Small intestine (tissue), 7 donors: ENCODE data around the gene SLC1A5. TPM values are rescaled to one million over a fixed set of nuclear protein-coding genes. Genes with fewer than 3 reads are reported as not detected.
"Not testable (repeated sequence)": the region's sequence is repeated elsewhere in the genome, so short reads cannot be mapped to it uniquely, and the experiment has no call there.

Source experiments
- DNase-seq, 2 donors: peaks; one replicate each; pipeline versions ENCODE4 v3.0.0 to v3.0.0-alpha.2; 2013
- FAIRE-seq: peaks from 2 replicates; lab custom pipeline; 2012; peaks lifted over from hg19 to GRCh38; lab: Jason Lieb, UNC
- H3K27ac ChIP-seq, 3 donors: one replicate each; pipeline ENCODE4 v1.5.1; 2013; ENCODE audit warnings: low read length in 2 of 3, mild to moderate bottlenecking in 2 of 3, control low read depth in 1 of 3, inconsistent platforms in 1 of 3, low read depth in 1 of 3, moderate library complexity in 1 of 3
- H3K27me3 ChIP-seq, 3 donors: one replicate each; pipeline ENCODE4 v1.6.1; 2013; ENCODE audit warnings: low read length in 3 of 3, inconsistent platforms in 1 of 3; ENCODE audit not compliant: control insufficient read depth in 3 of 3, insufficient read depth in 3 of 3
- H3K36me3 ChIP-seq, 3 donors: one replicate each; pipeline ENCODE4 v1.6.1; 2013; ENCODE audit warnings: low read length in 3 of 3, inconsistent platforms in 1 of 3, low read depth in 1 of 3, mild to moderate bottlenecking in 1 of 3, moderate library complexity in 1 of 3; ENCODE audit not compliant: control insufficient read depth in 3 of 3, insufficient read depth in 2 of 3
- H3K4me1 ChIP-seq, 3 donors: one replicate each; pipeline ENCODE4 v1.6.1; 2013; ENCODE audit warnings: low read length in 2 of 3, inconsistent platforms in 1 of 3, low read depth in 1 of 3, mild to moderate bottlenecking in 1 of 3, moderate library complexity in 1 of 3; ENCODE audit not compliant: control insufficient read depth in 3 of 3, insufficient read depth in 2 of 3
- H3K4me3 ChIP-seq, 3 donors: one replicate each; pipeline ENCODE4 v1.5.1; 2013; ENCODE audit warnings: low read length in 3 of 3, control low read depth in 1 of 3, inconsistent platforms in 1 of 3, low read depth in 1 of 3, mild to moderate bottlenecking in 1 of 3, moderate library complexity in 1 of 3
- H3K9me3 ChIP-seq, 2 donors: one replicate each; pipeline ENCODE4 v1.6.1; 2013; ENCODE audit warnings: low read depth in 1 of 2, low read length in 1 of 2; ENCODE audit not compliant: control insufficient read depth in 2 of 2, insufficient read depth in 1 of 2
- WGBS, 3 donors: extraction: QIAGEN DNeasy Blood & Tissue Kit; methylation state at CpG; one replicate each; pipeline ENCODE4 v1.1.7; 2013; 5-methylcytosine and 5-hydroxymethylcytosine counted together
- polyA plus RNA-seq, 4 donors: library from polyadenylated mRNA; stranded (reverse) in 3 of 4; unstranded in 1 of 4; fragments of 200-250 nt in 3 of 4; fragments of 120-200 nt in 1 of 4; gene quantifications; one replicate each; pipeline versions ENCODE4 v1.2.1 to v1.2.3, GENCODE V29; 2013
- donor health status: healthy with polysubstance abuse.
- donor health status: control.
- donor health status: control.
- donor health status: Bipolar disorder and iron deficiency.
- donor health status: healthy.

The SLC1A5 gene
- polyA plus RNA-seq, 4 donors = 1.6 to 159 (median 68.0) TPM

- no peaks in the 10 kb centered on the region for H3K27me3 ChIP-seq
- peak overlapping the region in 1 of 3 donors; percentile 49 for H3K27ac ChIP-seq
- WGBS, 3 donors = 64 to 76% (median 70%) methylated on average over 22 to 24 of the region's 24 CpGs
- no peak for FAIRE-seq
- H3K36me3 ChIP-seq = no peaks in the 10 kb centered on the region
- H3K9me3 ChIP-seq = no peaks in the 10 kb centered on the region
- H3K4me1 ChIP-seq = peaks cover 0 to 10% (median 0%) of the 10 kb centered on the region in 3 donors
- no peak for DNase-seq
- no peak overlapping the region for H3K4me3 ChIP-seq
Observed at GRCh38 chr19:46812977-46813838, 24.8 kb upstream of the SLC1A5 start.

GRCh38 chr19:46809534-46810272, 21.3 kb upstream of the SLC1A5 start:
- Histone ChIP-seq H3K27ac (no peak overlapping the region), H3K9me3 (no peaks in the 10 kb centered on the region), H3K36me3 (no peaks in the 10 kb centered on the region), H3K27me3 (no peaks in the 10 kb centered on the region), H3K4me3 (no peak overlapping the region), H3K4me1 (peaks cover 0 to 10% (median 0%) of the 10 kb centered on the region in 3 donors)
- FAIRE-seq (no peak), DNase-seq (no peak)
- 88 to 92% (median 90%) methylated on average over 13 of the region's 13 CpGs for WGBS, 3 donors

- FAIRE-seq = no peak
- 82 to 90% (median 86%) methylated on average over 7 of the region's 7 CpGs for WGBS, 3 donors
Observed at GRCh38 chr19:46806656-46807055, 18.3 kb upstream of the SLC1A5 start.

GRCh38 chr19:46804432-46804831, 16.0 kb upstream of the SLC1A5 start:
- not testable (repeated sequence) for DNase-seq, H3K27me3 ChIP-seq, H3K36me3 ChIP-seq, H3K4me3 ChIP-seq, H3K9me3 ChIP-seq, FAIRE-seq
- 91 to 92% (median 92%) methylated on average over 4 of the region's 4 CpGs for WGBS, 3 donors
- H3K4me1 ChIP-seq = peaks cover 0 to 28% (median 0%) of the 10 kb centered on the region in 3 donors
- peak overlapping the region in 1 of 3 donors; percentile 2 for H3K27ac ChIP-seq

More at GRCh38 chr19:46806656-46807055, 18.3 kb upstream of the SLC1A5 start:
- no peak overlapping the region for H3K27ac ChIP-seq
- no peaks in the 10 kb centered on the region for H3K27me3 ChIP-seq
- no peak for DNase-seq
- H3K9me3 ChIP-seq = no peaks in the 10 kb centered on the region
- H3K4me3 ChIP-seq = no peak overlapping the region
- peaks cover 0 to 23% (median 0%) of the 10 kb centered on the region in 3 donors for H3K4me1 ChIP-seq
- no peaks in the 10 kb centered on the region for H3K36me3 ChIP-seq

GRCh38 chr19:46803555-46803954, 15.2 kb upstream of the SLC1A5 start:
- DNase-seq = peak; percentile 70 to 93
- FAIRE-seq = no peak
- Histone ChIP-seq H3K27me3 (no peaks in the 10 kb centered on the region), H3K36me3 (no peaks in the 10 kb centered on the region), H3K27ac (peak overlapping the region in 1 of 3 donors; percentile 81), H3K4me3 (no peak overlapping the region), H3K9me3 (no peaks in the 10 kb centered on the region), H3K4me1 (peaks cover 0 to 28% (median 0%) of the 10 kb centered on the region in 3 donors)
- 11 to 48% (median 22%) methylated on average over 2 of the region's 2 CpGs for WGBS, 3 donors

- Histone ChIP-seq H3K4me3 (no peak overlapping the region), H3K4me1 (peaks cover 0 to 28% (median 0%) of the 10 kb centered on the region in 3 donors), H3K9me3 (no peaks in the 10 kb centered on the region), H3K27ac (peak overlapping the region in 1 of 3 donors; percentile 27), H3K36me3 (no peaks in the 10 kb centered on the region), H3K27me3 (no peaks in the 10 kb centered on the region)
- WGBS, 3 donors = 93 to 95% (median 95%) methylated on average over 5 of the region's 5 CpGs
- no peak for DNase-seq
- FAIRE-seq = no peak
Observed at GRCh38 chr19:46802152-46802551, 13.8 kb upstream of the SLC1A5 start.

GRCh38 chr19:46798713-46799112, 10.3 kb upstream of the SLC1A5 start:
- FAIRE-seq (no peak), DNase-seq (no peak)
- Histone ChIP-seq H3K36me3 (no peaks in the 10 kb centered on the region), H3K9me3 (no peaks in the 10 kb centered on the region), H3K27ac (no peak overlapping the region), H3K4me3 (no peak overlapping the region), H3K4me1 (peaks cover 0 to 27% (median 0%) of the 10 kb centered on the region in 3 donors), H3K27me3 (no peaks in the 10 kb centered on the region)
- 94 to 96% (median 96%) methylated on average over 2 of the region's 2 CpGs for WGBS, 3 donors

GRCh38 chr19:46797881-46798280, 9.5 kb upstream of the SLC1A5 start:
- Histone ChIP-seq H3K27ac (no peak overlapping the region), H3K27me3 (no peaks in the 10 kb centered on the region), H3K4me3 (no peak overlapping the region), H3K36me3 (no peaks in the 10 kb centered on the region), H3K9me3 (no peaks in the 10 kb centered on the region), H3K4me1 (peaks cover 0 to 18% (median 0%) of the 10 kb centered on the region in 3 donors)
- WGBS, 3 donors = 95 to 96% (median 95%) methylated on average over 1 of the region's 1 CpG
- FAIRE-seq = no peak
- no peak for DNase-seq
